Measurements from ENCODE around the gene PPP2R3B.
"Not testable (repeated sequence)": the region's sequence is repeated elsewhere in the genome, so short reads cannot be mapped to it uniquely, and the experiment has no call there.

The PPP2R3B gene

DNA sequence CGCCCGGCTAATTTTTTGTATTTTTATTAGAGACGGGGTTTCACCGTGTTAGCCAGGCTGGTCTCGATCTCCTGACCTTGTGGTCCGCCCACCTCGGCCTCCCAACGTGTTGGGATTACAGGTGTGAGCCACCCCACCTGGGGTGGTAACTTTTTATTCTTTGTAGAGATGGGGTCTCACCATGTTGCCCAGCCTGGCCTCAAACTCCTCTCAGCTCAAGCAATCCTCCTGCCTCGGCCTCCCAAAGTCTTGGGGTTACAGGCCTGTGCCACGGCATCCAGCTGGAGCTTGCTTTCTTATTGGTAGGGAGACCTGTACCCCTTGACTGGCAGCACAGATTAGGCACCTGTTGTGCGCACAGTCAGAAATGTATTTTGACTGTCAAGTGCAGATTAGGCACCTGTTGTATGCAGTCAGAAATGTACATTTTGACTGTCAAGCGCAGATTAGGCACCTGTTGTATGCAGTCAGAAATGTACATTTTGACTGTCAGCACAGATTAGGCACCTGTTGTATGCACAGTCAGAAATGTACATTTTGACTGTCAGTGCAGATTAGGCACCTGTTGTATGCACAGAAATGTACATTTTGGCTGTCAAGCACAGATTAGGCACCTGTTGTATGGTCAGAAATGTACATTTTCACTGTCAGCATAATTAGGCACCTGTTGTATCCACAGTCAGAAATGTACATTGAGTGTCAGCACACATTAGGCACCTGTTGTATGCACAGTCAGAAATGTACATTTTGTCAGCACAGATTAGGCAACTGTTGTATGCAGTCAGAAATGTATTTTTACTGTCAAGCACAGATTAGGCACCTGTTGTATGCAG is 80.7 kb downstream of the PPP2R3B start:
- not testable (repeated sequence) for DNase-seq

- no peak for DNase-seq
These were observed 83.7 kb downstream of the PPP2R3B start for GRCh38 chrX:302975-303374.

- DNase-seq: no peak
These were observed 86.4 kb downstream of the PPP2R3B start for GRCh38 chrX:300334-300733.

DNA sequence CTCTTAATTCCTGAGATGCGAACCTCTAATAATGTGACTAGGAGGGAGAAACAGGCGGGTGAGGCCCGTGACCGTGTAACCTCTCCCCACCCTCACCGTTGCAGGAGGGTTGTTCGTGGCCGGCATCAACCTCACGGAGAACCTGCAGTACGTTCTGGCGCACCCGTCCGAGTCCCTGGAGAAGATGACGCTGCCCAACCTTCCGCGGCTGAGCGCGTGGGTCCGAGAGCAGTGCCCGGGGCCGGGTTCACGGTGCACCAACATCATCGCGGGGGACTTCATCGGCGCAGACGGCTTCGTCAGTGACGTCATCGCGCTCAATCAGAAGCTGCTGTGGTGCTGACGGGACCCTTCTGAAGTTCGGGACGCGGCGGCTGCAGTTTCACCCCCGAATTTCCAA is 87.7 kb downstream of the PPP2R3B start:
- DNase-seq: no peak

DNA sequence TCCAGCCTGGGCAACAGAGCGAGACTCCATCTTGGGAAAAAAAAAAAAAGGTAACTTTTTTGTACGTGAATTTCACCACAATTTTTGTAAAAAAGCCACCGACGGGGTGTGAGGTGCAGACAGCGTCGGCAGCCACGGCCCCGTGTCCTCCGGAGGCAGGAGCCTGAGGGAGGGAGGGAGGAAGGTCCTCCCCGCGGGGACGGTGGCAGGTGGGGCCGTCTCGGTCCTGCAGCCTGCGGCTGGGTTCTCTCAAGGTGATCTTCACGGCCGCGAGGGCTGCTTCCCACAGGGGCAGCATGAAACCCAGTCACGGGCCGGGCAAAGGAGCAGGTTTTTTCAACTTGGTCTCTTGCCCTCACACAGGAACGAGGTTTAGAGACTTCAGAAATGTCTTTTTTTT is 91.6 kb downstream of the PPP2R3B start:
- no peak for DNase-seq

GRCh38 chrX:292900-293897 is 93.5 kb downstream of the PPP2R3B start:
- no peak for DNase-seq

DNA sequence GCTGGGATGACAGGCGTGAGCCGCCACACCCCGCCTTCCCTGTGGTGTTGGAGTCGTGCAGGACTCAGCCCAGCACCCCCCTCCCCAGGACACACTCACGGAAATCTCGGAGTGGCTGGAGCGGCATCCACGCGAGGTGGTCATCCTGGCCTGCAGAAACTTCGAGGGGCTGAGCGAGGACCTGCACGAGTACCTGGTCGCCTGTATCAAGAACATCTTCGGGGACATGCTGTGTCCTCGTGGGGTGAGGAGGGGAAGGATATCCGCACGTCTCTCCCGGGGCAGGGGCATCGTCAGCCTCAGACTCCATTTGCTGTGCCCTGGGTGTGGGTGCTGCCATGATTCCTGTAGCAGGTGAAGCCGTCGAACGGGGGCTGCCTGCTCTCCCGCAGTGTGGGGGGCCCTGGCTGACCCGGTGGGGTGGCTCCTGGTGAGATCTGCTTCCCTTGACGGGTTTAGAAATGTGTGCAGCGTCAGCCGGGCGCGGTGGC is 95.3 kb downstream of the PPP2R3B start:
- DNase-seq: no peak

- no peak for DNase-seq
These were observed 96.1 kb downstream of the PPP2R3B start for GRCh38 chrX:290476-291166.

GRCh38 chrX:288561-288991 is 98.1 kb downstream of the PPP2R3B start:
- no peak for DNase-seq

GRCh38 chrX:287670-288069 is 99.0 kb downstream of the PPP2R3B start:
- no peak for DNase-seq

DNA sequence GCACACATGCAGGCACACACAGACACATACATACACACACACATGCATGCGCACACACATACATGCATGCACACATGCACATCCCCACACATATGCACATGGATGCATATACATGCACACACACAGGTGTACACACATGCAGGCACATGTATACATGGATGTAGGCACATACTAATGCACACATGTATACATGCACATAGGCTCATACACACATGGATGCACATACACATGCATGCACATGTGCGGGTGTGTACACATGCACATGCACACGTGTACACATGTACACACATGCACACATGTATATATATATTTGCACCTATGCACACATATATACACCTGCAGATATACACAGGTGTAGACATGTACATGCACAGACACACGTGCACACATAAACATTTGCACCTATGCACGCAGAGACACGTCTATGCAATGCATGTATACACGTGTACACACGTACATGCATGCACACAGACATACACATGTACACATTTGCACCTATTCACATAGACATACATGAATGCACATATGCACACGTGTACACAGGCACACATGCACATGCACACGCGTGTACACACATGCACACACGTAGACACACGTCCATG is 101.5 kb downstream of the PPP2R3B start:
- DNase-seq: no peak
